Vagina (tissue), 2 donors: ENCODE results near the gene COL6A5. TPM values are rescaled to one million over a fixed set of nuclear protein-coding genes. Genes with fewer than 3 reads are reported as not detected.
"Not testable (repeated sequence)": the region's sequence is repeated elsewhere in the genome, so short reads cannot be mapped to it uniquely, and the experiment has no call there.

Experiments
- DNase-seq, 2 donors: peaks; one replicate each; pipeline ENCODE4 v3.0.0-alpha.2; 2017; ENCODE audit errors: extremely low spot score in 2 of 2
- H3K27ac ChIP-seq: fragments of 200-600 bp; sonication (generic); one replicate; pipeline ENCODE4 v1.5.1; 2019
- H3K27me3 ChIP-seq: fragments of 200-600 bp; sonication (generic); one replicate; pipeline ENCODE4 v1.5.1; 2019
- H3K36me3 ChIP-seq, 2 donors: fragments of 200-600 bp; sonication (generic); one replicate each; pipeline ENCODE4 v1.5.1; 2017 to 2019
- H3K4me1 ChIP-seq: fragments of 200-600 bp; sonication (generic); one replicate; pipeline ENCODE4 v1.5.1; 2019
- H3K4me3 ChIP-seq, 2 donors: fragments of 200-600 bp; sonication (generic); 1 replicate in 1 of 2; 2 replicates in 1 of 2; pipeline ENCODE4 v1.5.1; 2016 to 2019
- H3K9me3 ChIP-seq: fragments of 200-600 bp; sonication (generic); one replicate; pipeline ENCODE4 v1.5.1; 2019
- CTCF ChIP-seq, 3 experiments: fragments of 450-650 bp in 2 of 3; fragments of 200-600 bp in 1 of 3; sonication (generic) in 1 of 3; IDR thresholded peaks; one replicate each; pipeline ENCODE4 v1.5.1; 2017 to 2019; ENCODE audit warnings: antibody characterized with exemption in 3 of 3, mild to moderate bottlenecking in 2 of 3, moderate library complexity in 2 of 3
- POLR2A ChIP-seq, 2 donors: fragments of 450-650 bp; IDR thresholded peaks; one replicate each; pipeline ENCODE4 v1.6.1; 2017; ENCODE audit warnings: antibody characterized with exemption in 2 of 2, mild to moderate bottlenecking in 2 of 2, moderate library complexity in 2 of 2
- POLR2AphosphoS5 ChIP-seq, 2 donors: sonication (generic); formaldehyde crosslinking; IDR thresholded peaks; one replicate each; pipeline ENCODE4 v1.9.0; 2017; ENCODE audit warnings: antibody characterized with exemption in 2 of 2, mild to moderate bottlenecking in 2 of 2, low read depth in 1 of 2; ENCODE audit not compliant: insufficient read depth in 1 of 2
- intact Hi-C: fragments of 100-400 bp; cut with DNase I; formaldehyde crosslinking; loops from one replicate; pipeline ENCODE4 v1.15.1; 2023
- total RNA-seq: library from RNA; depleted of rRNA; stranded (reverse); fragments of >200 nt; gene quantifications from one replicate; pipeline ENCODE4 v1.2.3, GENCODE V29; 2016

COL6A5 gene
- total RNA-seq, 1 donor from 2014 or later = not detected

GRCh38 chr3:130393594-130393993 lies 48.1 kb downstream of the COL6A5 start:
- no peak for DNase-seq
- intact Hi-C loops = no loop called here
- Histone ChIP-seq H3K4me1 (no peaks in the 10 kb centered on the region), H3K27me3 (no peaks in the 10 kb centered on the region), H3K36me3 (no peaks in the 10 kb centered on the region), H3K9me3 (no peaks in the 10 kb centered on the region), H3K4me3 (no peak overlapping the region), H3K27ac (no peak overlapping the region)
- TF ChIP-seq CTCF (IDR thresholded peaks at IDR 0.05) = no peak
- no peak for TF ChIP-seq POLR2AphosphoS5 (IDR thresholded peaks at IDR 0.05; ENCODE audit: insufficient read depth in 1 of 2, low read depth in 1 of 2)
- TF ChIP-seq POLR2A (IDR thresholded peaks at IDR 0.05) = no peak

DNA sequence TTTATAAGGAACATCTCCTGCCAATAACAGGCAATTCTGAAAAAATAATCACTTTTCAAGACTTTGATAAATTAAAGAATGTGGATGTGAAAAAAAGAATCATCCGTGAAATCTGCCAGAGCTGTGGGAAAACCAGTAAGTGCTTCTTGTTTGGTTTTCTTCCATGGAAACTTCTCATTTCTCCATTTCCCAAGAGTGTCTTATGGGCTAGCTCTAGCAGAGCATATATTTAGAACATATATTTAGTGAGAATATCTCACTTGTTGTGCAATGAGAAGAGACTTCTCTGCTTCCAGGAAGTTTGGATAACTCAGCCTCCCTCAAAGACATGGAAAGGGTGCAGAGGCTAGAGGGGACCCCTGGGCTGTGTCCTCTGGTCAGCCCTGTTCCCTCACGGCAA lies 49.9 kb downstream of the COL6A5 start:
- H3K4me1 ChIP-seq = no peaks in the 10 kb centered on the region
- no peaks in the 10 kb centered on the region for H3K9me3 ChIP-seq
- no peak for DNase-seq
- TF ChIP-seq POLR2AphosphoS5 (IDR thresholded peaks at IDR 0.05; ENCODE audit: insufficient read depth in 1 of 2, low read depth in 1 of 2) (no peak), CTCF (IDR thresholded peaks at IDR 0.05) (no peak), POLR2A (IDR thresholded peaks at IDR 0.05) (no peak)
- H3K4me3 ChIP-seq = no peak overlapping the region
- intact Hi-C loops = no loop called here
- H3K36me3 ChIP-seq = no peaks in the 10 kb centered on the region
- H3K27me3 ChIP-seq = no peaks in the 10 kb centered on the region
- H3K27ac ChIP-seq = no peak overlapping the region

GRCh38 chr3:130395916-130396315 lies 50.4 kb downstream of the COL6A5 start:
- TF ChIP-seq CTCF (IDR thresholded peaks at IDR 0.05) (no peak), POLR2A (IDR thresholded peaks at IDR 0.05) (no peak), POLR2AphosphoS5 (IDR thresholded peaks at IDR 0.05; ENCODE audit: insufficient read depth in 1 of 2, low read depth in 1 of 2) (no peak)
- no peaks in the 10 kb centered on the region for H3K9me3 ChIP-seq
- H3K4me1 ChIP-seq = no peaks in the 10 kb centered on the region
- H3K27ac ChIP-seq = no peak overlapping the region
- H3K36me3 ChIP-seq = no peaks in the 10 kb centered on the region
- no peak overlapping the region for H3K4me3 ChIP-seq
- DNase-seq = no peak
- intact Hi-C loops = no loop called here
- H3K27me3 ChIP-seq = no peaks in the 10 kb centered on the region

DNA sequence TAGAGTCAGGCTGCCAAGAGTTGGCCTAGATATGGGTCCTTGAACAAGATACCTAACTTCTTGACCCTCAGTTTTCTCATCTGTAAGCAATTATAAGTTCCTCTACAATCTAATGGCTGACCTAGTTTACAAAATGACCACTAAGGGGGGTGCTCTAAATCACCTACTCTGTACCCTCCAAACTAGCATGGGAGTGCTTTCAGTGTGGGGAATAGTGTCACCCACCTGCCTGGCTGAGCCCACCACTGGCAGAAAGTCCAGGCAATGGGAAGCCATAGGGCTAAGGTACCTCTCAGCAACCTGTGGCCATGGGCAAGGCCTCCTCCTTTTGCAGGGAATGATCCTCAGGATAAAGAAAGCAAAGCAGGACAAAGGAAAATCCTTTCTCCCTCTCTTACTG lies 58.9 kb downstream of the COL6A5 start:
- no peaks in the 10 kb centered on the region for H3K27me3 ChIP-seq
- no peak for TF ChIP-seq POLR2A (IDR thresholded peaks at IDR 0.05)
- no peak for TF ChIP-seq CTCF (IDR thresholded peaks at IDR 0.05)
- TF ChIP-seq POLR2AphosphoS5 (IDR thresholded peaks at IDR 0.05; ENCODE audit: insufficient read depth in 1 of 2, low read depth in 1 of 2) = no peak
- no peak overlapping the region for H3K4me3 ChIP-seq
- no peaks in the 10 kb centered on the region for H3K4me1 ChIP-seq
- no peaks in the 10 kb centered on the region for H3K9me3 ChIP-seq
- no peak for DNase-seq
- H3K27ac ChIP-seq = no peak overlapping the region
- intact Hi-C loops = no loop called here
- H3K36me3 ChIP-seq = no peaks in the 10 kb centered on the region

GRCh38 chr3:130405956-130406355 lies 60.5 kb downstream of the COL6A5 start:
- Histone ChIP-seq H3K4me3 (no peak overlapping the region), H3K27me3 (no peaks in the 10 kb centered on the region), H3K27ac (no peak overlapping the region), H3K4me1 (no peaks in the 10 kb centered on the region), H3K9me3 (no peaks in the 10 kb centered on the region), H3K36me3 (no peaks in the 10 kb centered on the region)
- DNase-seq = no peak
- TF ChIP-seq POLR2A (IDR thresholded peaks at IDR 0.05) = no peak
- TF ChIP-seq POLR2AphosphoS5 (IDR thresholded peaks at IDR 0.05; ENCODE audit: insufficient read depth in 1 of 2, low read depth in 1 of 2) = no peak
- TF ChIP-seq CTCF (IDR thresholded peaks at IDR 0.05) = no peak
- intact Hi-C loops = no loop called here

DNA sequence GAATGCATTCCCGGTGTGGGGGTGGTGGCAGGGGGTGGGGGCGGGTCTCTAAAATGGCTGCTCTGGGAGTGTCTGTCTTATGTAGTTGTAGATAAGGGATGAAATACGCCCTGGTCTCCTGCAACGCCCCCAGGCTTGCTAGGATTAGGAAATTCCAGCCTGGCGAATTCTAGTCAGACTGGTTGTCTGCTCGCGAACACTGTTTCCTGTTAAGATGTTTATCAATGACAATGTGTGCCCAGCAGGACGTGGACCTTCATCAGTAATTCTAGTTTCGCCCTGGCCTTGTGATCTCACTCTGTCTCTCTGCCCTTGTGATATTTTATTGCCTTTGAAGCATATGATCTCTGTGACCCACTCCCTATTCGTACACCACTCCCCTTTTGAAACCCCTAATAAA lies 62.8 kb downstream of the COL6A5 start:
- H3K4me1 ChIP-seq, H3K36me3 ChIP-seq, H3K27me3 ChIP-seq, DNase-seq, H3K4me3 ChIP-seq, intact Hi-C loops, H3K9me3 ChIP-seq, H3K27ac ChIP-seq: not testable (repeated sequence)
